Astrocyte (in vitro differentiated cells and primary cell): Measurements from ENCODE around the gene PRKG1. TPM values are rescaled to one million over a fixed set of nuclear protein-coding genes. Genes with fewer than 3 reads are reported as not detected.
A peak's percentile ranks its signal among the peaks of the same experiment; 100 is the strongest.

Source experiments
- DNase-seq: peaks from one replicate; pipeline ENCODE4 v3.0.0-alpha.2; 2010; ENCODE audit warnings: low read depth
- FAIRE-seq: peaks from 2 replicates; lab custom pipeline; 2011; peaks lifted over from hg19 to GRCh38; lab: Jason Lieb, UNC
- H2AFZ ChIP-seq: 2 replicates; pipeline ENCODE4 v1.6.0; 2012; ENCODE audit warnings: low read depth, low read length, inconsistent platforms
- H3K27ac ChIP-seq: 2 replicates; pipeline ENCODE4 v1.5.1; 2011; ENCODE audit warnings: low read depth, low read length, inconsistent platforms
- H3K27me3 ChIP-seq: 2 replicates; pipeline ENCODE4 v1.6.0; 2011; ENCODE audit warnings: low read length, inconsistent platforms; ENCODE audit not compliant: insufficient read depth
- H3K36me3 ChIP-seq: 2 replicates; pipeline ENCODE4 v1.5.1; 2011; ENCODE audit warnings: low read length, inconsistent platforms; ENCODE audit not compliant: insufficient read depth
- H3K4me1 ChIP-seq: 2 replicates; pipeline ENCODE4 v1.5.1; 2011; ENCODE audit warnings: low read length, inconsistent platforms; ENCODE audit not compliant: insufficient read depth
- H3K4me2 ChIP-seq: 2 replicates; pipeline ENCODE4 v1.6.0; 2012; ENCODE audit warnings: low read length, inconsistent platforms
- H3K4me3 ChIP-seq: 2 replicates; pipeline ENCODE4 v1.5.1; 2011; ENCODE audit warnings: low read depth, mild to moderate bottlenecking, low read length, inconsistent platforms; ENCODE audit not compliant: insufficient read depth
- H3K79me2 ChIP-seq: 2 replicates; pipeline ENCODE4 v1.6.0; 2012; ENCODE audit warnings: mild to moderate bottlenecking, low read length, inconsistent platforms; ENCODE audit not compliant: insufficient read depth
- H3K9ac ChIP-seq: 2 replicates; pipeline ENCODE4 v1.6.0; 2012; ENCODE audit warnings: mild to moderate bottlenecking, low read length, inconsistent platforms
- H3K9me3 ChIP-seq: 2 replicates; pipeline ENCODE4 v1.5.1; 2012; ENCODE audit warnings: low read depth, mild to moderate bottlenecking, low read length, inconsistent platforms; ENCODE audit not compliant: insufficient read depth
- H4K20me1 ChIP-seq: 2 replicates; pipeline ENCODE4 v1.6.0; 2012; ENCODE audit warnings: low read length, inconsistent platforms; ENCODE audit not compliant: insufficient read depth
- H3K27ac Mint-ChIP-seq: one replicate; pipeline ENCODE4 v1.8.0; 2021; ENCODE audit warnings: mild to moderate bottlenecking, mixed read lengths; ENCODE audit not compliant: unreplicated experiment
- H3K27me3 Mint-ChIP-seq: one replicate; pipeline ENCODE4 v1.8.0; 2021; ENCODE audit warnings: low read depth, mixed read lengths; ENCODE audit not compliant: unreplicated experiment
- H3K36me3 Mint-ChIP-seq: one replicate; pipeline ENCODE4 v1.8.0; 2021; ENCODE audit warnings: low read depth, mixed read lengths; ENCODE audit not compliant: unreplicated experiment
- H3K4me1 Mint-ChIP-seq: one replicate; pipeline ENCODE4 v1.8.0; 2021; ENCODE audit warnings: low read depth, mixed read lengths; ENCODE audit not compliant: unreplicated experiment
- H3K4me3 Mint-ChIP-seq: one replicate; pipeline ENCODE4 v1.8.0; 2021; ENCODE audit warnings: mild to moderate bottlenecking, moderate library complexity, mixed read lengths; ENCODE audit not compliant: unreplicated experiment
- H3K9me3 Mint-ChIP-seq: one replicate; pipeline ENCODE4 v1.8.0; 2021; ENCODE audit warnings: mild to moderate bottlenecking, mixed read lengths; ENCODE audit not compliant: unreplicated experiment
- EZH2 ChIP-seq: IDR thresholded peaks from 2 replicates; pipeline ENCODE4 v1.6.1; 2012; ENCODE audit warnings: mild to moderate bottlenecking, low read length, inconsistent platforms; ENCODE audit not compliant: insufficient read depth
- total RNA-seq: library from RNA; stranded (reverse); gene quantifications from 2 replicates; pipeline ENCODE4 v1.2.1, GENCODE V29; 2021
- TF ChIP-seq, protein P1 (sequence below): IDR thresholded peaks from 2 replicates; pipeline ENCODE4 v1.5.1; 2011; ENCODE audit warnings: low read depth, mild to moderate bottlenecking, inconsistent platforms, low read length, moderate library complexity; ENCODE audit not compliant: insufficient read depth

The PRKG1 gene
- total RNA-seq, 1 donor from 2014 or later: 3.1 TPM

DNA sequence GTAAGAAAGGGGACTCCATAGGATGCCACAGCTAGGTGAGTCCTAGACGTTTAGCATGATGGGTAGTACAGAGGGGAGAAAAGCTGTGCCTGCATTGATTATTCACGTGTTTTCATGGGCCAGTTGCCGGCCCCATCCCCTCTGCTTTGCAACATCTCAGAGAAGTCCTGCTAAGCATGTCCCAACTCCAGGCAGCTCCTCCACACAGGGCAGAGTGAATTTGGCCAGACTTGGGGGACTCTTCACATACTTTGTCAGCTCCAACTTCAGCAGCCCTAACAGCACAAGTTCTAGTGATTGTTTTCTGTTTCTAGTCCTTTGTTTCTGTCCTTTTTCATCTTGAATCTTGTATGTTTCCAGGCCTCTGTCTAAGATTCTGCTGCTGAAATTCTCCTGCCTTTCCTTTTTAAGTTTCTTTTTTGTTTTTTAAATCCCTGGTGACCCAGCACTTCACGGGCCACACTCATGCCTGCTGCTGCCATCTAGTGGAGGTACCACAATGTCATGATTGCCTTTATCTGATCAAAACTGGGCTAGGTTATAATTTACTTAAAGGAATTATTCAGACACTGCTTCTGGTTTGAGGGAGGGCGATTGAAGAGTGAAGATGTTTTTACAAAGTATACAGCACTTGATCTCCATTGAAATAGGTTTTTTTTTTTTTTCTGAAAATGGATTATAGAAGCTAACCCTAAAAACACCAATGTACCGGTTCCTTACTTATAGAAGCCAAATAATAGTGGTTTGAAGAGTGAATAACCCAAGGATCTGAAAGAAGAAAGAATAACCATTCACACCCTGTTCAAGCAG, 348.2 kb downstream of the PRKG1 start:
- TF ChIP-seq EZH2: no peak
- TF ChIP-seq, protein P1, sequence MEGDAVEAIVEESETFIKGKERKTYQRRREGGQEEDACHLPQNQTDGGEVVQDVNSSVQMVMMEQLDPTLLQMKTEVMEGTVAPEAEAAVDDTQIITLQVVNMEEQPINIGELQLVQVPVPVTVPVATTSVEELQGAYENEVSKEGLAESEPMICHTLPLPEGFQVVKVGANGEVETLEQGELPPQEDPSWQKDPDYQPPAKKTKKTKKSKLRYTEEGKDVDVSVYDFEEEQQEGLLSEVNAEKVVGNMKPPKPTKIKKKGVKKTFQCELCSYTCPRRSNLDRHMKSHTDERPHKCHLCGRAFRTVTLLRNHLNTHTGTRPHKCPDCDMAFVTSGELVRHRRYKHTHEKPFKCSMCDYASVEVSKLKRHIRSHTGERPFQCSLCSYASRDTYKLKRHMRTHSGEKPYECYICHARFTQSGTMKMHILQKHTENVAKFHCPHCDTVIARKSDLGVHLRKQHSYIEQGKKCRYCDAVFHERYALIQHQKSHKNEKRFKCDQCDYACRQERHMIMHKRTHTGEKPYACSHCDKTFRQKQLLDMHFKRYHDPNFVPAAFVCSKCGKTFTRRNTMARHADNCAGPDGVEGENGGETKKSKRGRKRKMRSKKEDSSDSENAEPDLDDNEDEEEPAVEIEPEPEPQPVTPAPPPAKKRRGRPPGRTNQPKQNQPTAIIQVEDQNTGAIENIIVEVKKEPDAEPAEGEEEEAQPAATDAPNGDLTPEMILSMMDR: peak; percentile 75
- Histone ChIP-seq H3K4me1 (no peaks in the 10 kb centered on the region), H3K79me2 (no peaks in the 10 kb centered on the region), H3K27ac (no peak overlapping the region), H3K4me2 (peak overlapping the region; percentile 3), H4K20me1 (no peaks in the 10 kb centered on the region), H2AFZ (no peak overlapping the region), H3K9me3 (no peaks in the 10 kb centered on the region), H3K36me3 (no peaks in the 10 kb centered on the region), H3K4me3 (no peak overlapping the region), H3K9ac (no peak overlapping the region), H3K27me3 (no peaks in the 10 kb centered on the region)
- Mint-ChIP-seq H3K9me3 (no peaks in the 10 kb centered on the region), H3K27ac (no peak overlapping the region), H3K36me3 (no peaks in the 10 kb centered on the region), H3K27me3 (no peaks in the 10 kb centered on the region), H3K4me3 (no peak overlapping the region), H3K4me1 (peaks cover 4% of the 10 kb centered on the region)
- DNase-seq (peak; percentile 15), FAIRE-seq (peak; percentile 13)

- no peak overlapping the region for H2AFZ ChIP-seq
- peaks cover 4% of the 10 kb centered on the region for H3K4me1 Mint-ChIP-seq
- H3K4me3 Mint-ChIP-seq: no peak overlapping the region
- no peak overlapping the region for H3K27ac Mint-ChIP-seq
- TF ChIP-seq, protein P1: no peak
- TF ChIP-seq EZH2: no peak
- no peaks in the 10 kb centered on the region for H3K79me2 ChIP-seq
- H4K20me1 ChIP-seq: no peaks in the 10 kb centered on the region
- H3K4me2 ChIP-seq: no peak overlapping the region
- no peaks in the 10 kb centered on the region for H3K9me3 ChIP-seq
- no peak overlapping the region for H3K4me3 ChIP-seq
- FAIRE-seq (no peak), DNase-seq (no peak)
- H3K9me3 Mint-ChIP-seq: no peaks in the 10 kb centered on the region
- no peaks in the 10 kb centered on the region for H3K36me3 Mint-ChIP-seq
- no peaks in the 10 kb centered on the region for H3K36me3 ChIP-seq
- no peaks in the 10 kb centered on the region for H3K27me3 Mint-ChIP-seq
- H3K9ac ChIP-seq: no peak overlapping the region
- no peaks in the 10 kb centered on the region for H3K4me1 ChIP-seq
- H3K27me3 ChIP-seq: no peaks in the 10 kb centered on the region
- H3K27ac ChIP-seq: no peak overlapping the region
Observed at GRCh38 chr10:51423121-51423452, 348.8 kb downstream of the PRKG1 start.

DNA sequence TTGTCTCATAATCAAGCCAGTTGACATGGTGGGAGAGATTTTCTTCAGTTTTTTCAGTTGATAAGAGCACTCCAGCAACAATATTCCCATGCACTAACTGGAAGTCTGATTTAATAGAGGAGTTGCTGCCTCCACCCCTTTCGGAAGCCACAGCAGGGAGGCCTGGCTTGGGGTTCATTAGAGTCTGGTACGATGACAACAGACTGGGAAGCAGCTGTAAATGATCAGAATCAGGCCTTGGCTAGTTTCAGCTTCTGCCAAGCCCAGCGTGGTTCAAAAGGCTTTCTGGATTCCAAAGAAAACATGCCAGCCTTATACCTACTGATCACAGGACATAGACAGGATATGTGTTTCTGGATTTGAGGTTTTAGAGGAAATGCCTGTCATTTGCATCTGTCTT, 351.1 kb downstream of the PRKG1 start:
- Mint-ChIP-seq H3K4me3 (no peak overlapping the region), H3K36me3 (no peaks in the 10 kb centered on the region), H3K4me1 (peaks cover 4% of the 10 kb centered on the region), H3K27me3 (no peaks in the 10 kb centered on the region), H3K27ac (no peak overlapping the region), H3K9me3 (no peaks in the 10 kb centered on the region)
- Histone ChIP-seq H3K36me3 (no peaks in the 10 kb centered on the region), H3K4me2 (no peak overlapping the region), H3K9ac (no peak overlapping the region), H3K79me2 (no peaks in the 10 kb centered on the region), H3K4me3 (no peak overlapping the region), H2AFZ (no peak overlapping the region), H3K9me3 (no peaks in the 10 kb centered on the region), H4K20me1 (no peaks in the 10 kb centered on the region), H3K27ac (no peak overlapping the region), H3K27me3 (no peaks in the 10 kb centered on the region), H3K4me1 (no peaks in the 10 kb centered on the region)
- DNase-seq: peak; percentile 24
- TF ChIP-seq, protein P1: no peak
- TF ChIP-seq EZH2: no peak
- peak; percentile 63 for FAIRE-seq
